Adipose tissue (tissue), 3 donors: ENCODE data around the gene VSIG10L. TPM values are rescaled to one million over a fixed set of nuclear protein-coding genes. Genes with fewer than 3 reads are reported as not detected.

ENCODE experiments used
- H3K27ac ChIP-seq: one replicate; pipeline ENCODE4 v1.5.1; 2013; ENCODE audit warnings: low read depth, low read length
- WGBS, 3 donors: extraction: QIAGEN DNeasy Blood & Tissue Kit; methylation state at CpG; one replicate each; pipeline ENCODE4 v1.1.7; 2013; 5-methylcytosine and 5-hydroxymethylcytosine counted together
- polyA plus RNA-seq, 3 donors: library from polyadenylated mRNA; stranded (reverse); fragments of 200-250 nt; gene quantifications; one replicate each; pipeline ENCODE4 v1.2.3, GENCODE V29; 2013
- donor health status: healthy with polysubstance abuse.
- donor health status: Bipolar disorder and iron deficiency.
- donor health status: healthy.

VSIG10L gene
- 1 to 10 TPM in 2 of 3 donors, under 1 TPM in 1; 0.48 to 1.7 (median 1.3) TPM for polyA plus RNA-seq

- WGBS, 3 donors: 47 to 100% (median 58%) methylated on average over 1 to 3 of the region's 3 CpGs
- no peak within 1 kb of the TSS for H3K27ac ChIP-seq
Observed at GRCh38 chr19:51341976-51342580, at the start of gene VSIG10L. TSS of gene VSIG10L (minus strand) at chr19:51342139. CDS start at chr19:51342124, 15 bp downstream.

GRCh38 chr19:51391073-51391611, 49.2 kb upstream of the VSIG10L start:
- H3K27ac ChIP-seq: no peak overlapping the region
- 57 to 71% (median 59%) methylated on average over 8 of the region's 8 CpGs for WGBS, 3 donors

DNA sequence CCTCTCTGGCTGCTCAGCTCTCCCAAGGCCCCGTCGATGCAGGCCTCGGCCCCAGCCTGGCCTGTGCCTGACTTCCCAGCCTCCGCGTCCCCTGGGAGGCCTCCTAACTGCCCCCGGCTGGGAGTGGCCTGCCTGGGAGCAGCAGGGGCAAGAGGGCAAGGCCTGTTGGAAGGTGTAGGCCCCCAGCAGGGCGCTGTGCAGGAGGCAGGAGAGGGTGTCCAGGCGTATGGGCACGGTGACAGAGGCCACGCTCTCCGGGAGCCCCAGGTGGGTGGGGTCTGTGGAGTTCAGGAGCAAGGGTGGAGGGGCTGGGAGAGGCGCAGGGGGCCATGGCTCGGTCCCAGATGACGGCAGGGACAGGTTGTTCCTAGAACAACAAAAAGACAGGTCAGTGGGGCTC, 47.2 kb upstream of the VSIG10L start:
- no peak overlapping the region for H3K27ac ChIP-seq
- WGBS, 3 donors: 76 to 89% (median 83%) methylated on average over 14 of the region's 14 CpGs

- no peak within 1 kb of the TSS for H3K27ac ChIP-seq
- 68 to 87% (median 82%) methylated on average over 15 of the region's 15 CpGs for WGBS, 3 donors
Observed at GRCh38 chr19:51387924-51388389, 46.0 kb upstream of the VSIG10L start, which contains the start of gene LIM2. TSS of gene LIM2 (minus strand) at chr19:51387974. CDS start at chr19:51387443, 531 bp downstream.

- no peak overlapping the region for H3K27ac ChIP-seq
- 77 to 91% (median 89%) methylated on average over 14 of the region's 14 CpGs for WGBS, 3 donors
Observed at GRCh38 chr19:51386882-51387520, 45.1 kb upstream of the VSIG10L start.

DNA sequence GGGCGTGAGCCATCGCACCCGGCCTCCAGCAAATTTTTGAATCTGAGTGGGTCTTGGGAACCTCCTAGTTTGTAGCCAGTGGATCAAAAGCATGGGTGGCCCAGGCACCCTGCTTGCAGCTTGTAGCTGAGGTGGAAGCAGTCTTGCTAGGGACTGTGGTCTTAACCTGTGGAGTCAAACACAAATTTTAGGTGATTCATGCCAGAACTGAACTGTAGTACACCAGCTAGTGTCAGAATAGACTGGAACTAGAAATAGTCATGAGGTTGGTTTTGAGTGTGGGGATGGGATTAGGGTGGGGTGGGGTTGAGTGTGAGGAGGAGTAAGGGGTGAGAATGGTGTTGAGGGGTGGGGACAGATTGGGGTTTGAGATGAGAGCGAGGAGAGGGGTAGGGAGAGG, 40.1 kb upstream of the VSIG10L start:
- WGBS, 3 donors: 92 to 97% (median 97%) methylated on average over 4 of the region's 4 CpGs
- H3K27ac ChIP-seq: no peak overlapping the region

DNA sequence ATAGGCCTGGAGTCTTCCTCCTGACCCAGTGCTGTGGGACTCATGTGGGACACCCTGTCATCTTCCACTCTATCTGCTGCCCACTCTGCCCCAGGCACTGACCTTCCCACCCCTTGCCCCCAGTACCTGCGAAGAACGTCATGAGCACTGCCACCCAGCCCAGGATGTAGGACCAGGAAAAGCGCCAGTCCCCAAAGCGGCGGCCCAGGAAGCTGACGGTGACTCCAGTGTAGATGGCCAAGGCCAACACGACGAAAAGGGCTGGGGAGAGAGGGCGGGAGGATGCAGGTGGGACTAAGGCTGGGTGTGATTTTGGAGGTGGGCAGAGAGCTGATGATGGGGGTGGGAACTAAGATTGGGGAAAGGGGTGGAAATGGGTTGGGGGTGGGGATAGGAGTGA, 38.4 kb upstream of the VSIG10L start:
- H3K27ac ChIP-seq: no peak overlapping the region
- WGBS, 3 donors: 90 to 91% (median 90%) methylated on average over 9 of the region's 9 CpGs

- WGBS, 3 donors: 74 to 82% (median 77%) methylated on average over 2 of the region's 2 CpGs
- H3K27ac ChIP-seq: no peak overlapping the region
Observed at GRCh38 chr19:51377422-51377821, 35.5 kb upstream of the VSIG10L start.

DNA sequence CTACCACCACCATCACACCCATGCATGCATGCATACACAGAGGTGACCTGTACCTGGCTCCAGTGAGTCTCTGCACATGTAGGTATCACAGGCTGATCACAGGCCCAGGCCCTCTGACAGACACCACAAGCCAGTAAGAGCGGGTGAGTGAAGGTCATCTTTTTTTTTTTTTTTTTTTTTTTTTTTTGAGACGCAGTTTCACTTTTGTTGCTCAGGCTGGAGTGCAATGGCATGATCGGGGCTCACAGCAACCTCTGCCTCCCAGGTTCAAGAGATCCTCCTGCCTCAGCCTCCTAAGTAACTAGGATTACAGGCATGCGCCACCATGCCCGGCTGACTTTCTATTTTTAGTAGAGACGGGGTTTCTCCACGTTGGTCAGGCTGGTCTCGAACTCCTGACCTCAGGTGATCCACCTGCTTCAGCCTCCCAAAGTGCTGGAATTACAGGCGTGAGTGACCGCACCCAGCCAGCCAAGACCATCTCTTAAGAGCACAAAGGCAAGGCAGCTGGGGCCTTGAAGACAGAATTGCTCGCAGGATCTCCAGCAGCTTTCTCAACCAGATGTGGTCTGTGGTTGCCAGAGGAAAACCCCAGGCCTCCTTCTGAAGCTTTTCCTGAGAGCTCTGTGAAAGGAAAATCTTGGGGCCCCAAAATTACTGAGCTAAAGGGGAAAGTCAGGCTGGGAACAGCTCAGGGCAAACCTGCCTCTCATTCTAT, 33.7 kb upstream of the VSIG10L start:
- WGBS, 3 donors: 48 to 69% (median 59%) methylated on average over 10 to 11 of the region's 11 CpGs

DNA sequence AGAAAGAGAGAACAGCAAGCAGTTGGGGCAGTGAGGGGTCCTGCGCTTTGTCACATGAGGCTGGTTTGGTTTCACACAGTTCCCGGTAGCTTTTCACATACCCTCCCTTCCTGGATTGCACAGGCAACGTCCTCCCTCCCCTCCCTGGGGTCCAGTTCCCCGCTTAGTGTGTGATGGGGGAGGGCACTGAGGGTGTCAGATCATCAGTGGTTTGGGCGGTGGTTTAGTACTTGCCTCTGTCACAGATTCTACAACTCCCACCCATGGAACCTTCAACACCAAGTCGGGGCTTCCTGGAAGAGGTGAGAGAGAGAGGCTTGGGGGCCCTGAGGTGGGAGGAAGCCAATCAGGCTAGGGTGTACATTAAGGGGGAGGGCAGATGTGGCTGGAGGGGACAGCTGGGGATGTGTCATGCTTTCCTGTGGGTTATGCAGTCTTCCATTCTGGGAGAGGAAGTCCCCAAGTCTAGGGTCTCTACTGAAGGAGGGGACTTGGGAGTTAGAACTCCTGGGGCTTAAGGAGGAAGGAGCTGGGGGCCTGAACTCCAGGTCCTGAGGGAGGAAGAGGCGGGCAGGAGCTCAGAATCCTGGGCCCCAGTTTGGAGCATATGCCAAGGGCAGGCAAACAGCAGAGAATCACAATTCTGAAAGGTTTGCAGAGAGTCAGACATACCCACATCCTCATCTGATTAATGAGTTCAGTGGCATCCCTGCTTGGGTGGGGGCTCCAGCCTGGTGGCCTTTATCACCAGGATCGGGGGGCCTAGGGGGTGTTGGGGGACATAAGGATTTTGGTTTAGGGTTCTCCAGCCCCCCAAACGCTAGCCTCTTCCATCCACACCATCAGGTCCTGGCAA, 30.9 kb upstream of the VSIG10L start, which contains the start of gene NKG7:
Gene NKG7, minus strand, starts transcription at position 6 of the 856 bp plus-strand sequence. CDS start 119 bp downstream, outside the sequence.
- H3K27ac ChIP-seq: no peak within 1 kb of the TSS
- 31 to 41% (median 32%) methylated on average over 9 of the region's 9 CpGs for WGBS, 3 donors

More for the DNA sequence above, 33.7 kb upstream of the VSIG10L start:
- no peak overlapping the region for H3K27ac ChIP-seq

DNA sequence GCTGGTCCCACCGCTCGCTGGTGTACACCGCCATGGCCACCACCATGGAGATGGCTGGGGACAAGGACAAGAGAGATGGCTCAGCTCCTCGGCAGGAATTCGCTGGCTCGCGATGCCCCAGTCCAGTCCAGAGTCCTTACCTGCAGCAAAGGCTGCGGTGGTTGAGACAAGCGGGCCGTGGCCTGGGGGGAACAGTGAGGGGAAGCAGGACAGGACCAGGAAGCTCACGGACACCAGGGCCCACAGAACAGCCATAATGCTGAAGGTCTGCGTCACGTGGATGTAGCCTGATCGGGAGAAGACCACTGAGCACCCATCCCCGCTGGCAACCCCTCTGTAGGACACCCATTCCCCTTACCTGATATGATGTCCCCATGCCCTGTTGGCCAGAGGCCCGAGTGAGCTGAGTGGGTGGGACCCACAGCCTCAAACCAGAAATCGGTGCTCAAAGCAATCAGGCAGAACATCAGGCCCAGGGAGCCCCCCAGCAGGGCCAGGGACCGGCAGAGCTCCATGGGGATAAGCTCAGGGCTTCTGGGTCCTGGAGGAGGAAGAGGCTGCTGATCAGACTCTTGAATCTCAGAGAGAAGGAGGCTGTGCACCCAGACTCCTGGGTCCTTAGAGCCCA, 30.2 kb upstream of the VSIG10L start:
- H3K27ac ChIP-seq: no peak overlapping the region
- 67 to 85% (median 73%) methylated on average over 18 of the region's 18 CpGs for WGBS, 3 donors

GRCh38 chr19:51371186-51371690, 29.3 kb upstream of the VSIG10L start:
- WGBS, 3 donors: 70 to 72% (median 70%) methylated on average over 8 of the region's 8 CpGs
- H3K27ac ChIP-seq: no peak overlapping the region

DNA sequence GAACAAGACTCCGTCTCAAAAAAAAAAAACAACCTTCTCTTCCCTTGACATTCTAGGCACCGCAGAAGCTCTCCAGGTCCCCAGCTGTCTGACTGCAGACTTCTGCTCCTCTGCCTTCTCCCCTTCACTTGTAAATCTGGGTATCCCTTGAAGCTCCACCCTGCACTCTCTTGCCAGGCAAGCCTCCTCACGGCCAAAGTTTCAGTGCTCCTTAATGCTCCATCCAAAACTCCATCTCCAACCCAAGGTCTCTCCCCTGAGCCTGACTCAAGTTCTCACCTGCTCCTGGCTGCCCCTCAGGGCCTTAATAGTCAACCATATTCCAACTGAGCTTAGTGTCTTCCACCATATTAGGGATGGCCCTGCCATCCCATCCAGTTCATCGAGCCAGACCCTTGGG, 28.3 kb upstream of the VSIG10L start:
- H3K27ac ChIP-seq: no peak overlapping the region
- 60 to 78% (median 78%) methylated on average over 4 of the region's 4 CpGs for WGBS, 3 donors

GRCh38 chr19:51368366-51369282, 26.7 kb upstream of the VSIG10L start, which contains the start of gene CLDND2:
TSS of gene CLDND2 (minus strand) at chr19:51369003. CDS start at chr19:51368577, 426 bp downstream.
- peak within 1 kb of the TSS; percentile 11 for H3K27ac ChIP-seq
- 49 to 66% (median 53%) methylated on average over 22 to 23 of the region's 23 CpGs for whole genome bisulfite sequencing, 3 donors

DNA sequence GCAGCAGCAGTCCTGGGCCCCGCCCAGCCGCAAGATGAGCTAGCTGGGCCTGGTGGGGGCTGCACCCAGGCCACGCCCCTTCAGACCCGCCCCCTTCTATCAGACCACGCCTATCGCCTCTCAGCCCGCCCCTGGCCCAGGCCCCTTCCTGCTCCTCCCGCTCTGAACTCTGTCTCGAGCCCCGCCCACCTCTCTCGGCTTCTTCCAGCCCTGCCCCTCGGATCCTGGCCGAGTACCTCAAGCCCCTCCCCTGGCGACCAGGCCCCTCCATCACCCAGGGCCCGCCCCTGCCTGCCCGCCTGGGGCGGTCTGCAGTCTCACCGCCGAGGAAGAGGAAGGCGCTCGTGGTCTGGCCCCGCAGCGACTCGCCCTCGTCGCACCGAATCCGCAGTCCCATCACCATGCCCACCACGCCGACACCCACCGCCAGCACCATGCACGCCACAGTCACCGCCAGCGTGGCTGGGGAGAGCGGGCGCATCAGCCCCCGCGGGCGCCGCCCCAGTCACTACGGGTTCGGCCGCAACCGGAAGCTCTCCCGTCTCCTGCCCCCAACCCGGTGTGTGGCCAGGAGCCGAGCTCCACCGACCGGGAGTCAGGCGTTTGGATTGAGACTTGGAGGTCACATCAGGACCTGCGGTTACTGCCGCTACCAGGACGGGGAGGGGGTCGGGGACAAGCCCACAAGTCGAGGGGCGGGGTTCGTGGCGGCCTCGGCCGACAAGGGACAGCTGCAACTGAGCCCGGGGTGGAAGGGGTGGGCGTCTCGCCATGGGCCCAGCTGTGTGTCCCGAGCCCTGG, 25.8 kb upstream of the VSIG10L start:
- WGBS, 3 donors: 0 to 1% (median 0%) methylated on average over 48 to 64 of the region's 64 CpGs
- peak overlapping the region; percentile 11 for H3K27ac ChIP-seq

DNA sequence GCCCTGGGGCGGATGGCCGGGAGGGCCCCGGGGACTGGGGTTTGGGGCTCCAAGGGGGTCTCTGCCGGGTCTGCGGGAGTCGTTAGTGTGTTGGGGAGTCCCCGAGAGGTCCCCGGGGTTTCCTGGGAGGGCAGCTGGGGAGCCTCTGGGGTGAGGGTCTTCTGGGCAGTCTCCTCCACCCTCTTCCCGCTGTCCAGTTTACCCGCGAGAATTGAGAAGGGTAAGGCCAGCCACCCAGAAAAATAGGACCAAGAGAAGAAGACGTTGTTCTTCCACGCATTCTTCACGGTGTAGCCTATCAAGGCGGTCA, 25.3 kb upstream of the VSIG10L start:
- H3K27ac ChIP-seq: no peak overlapping the region
- WGBS, 3 donors: 0% methylated on average over 15 of the region's 15 CpGs
